WTC11 (cell line): ENCODE results near the gene CCBE1. TPM values are rescaled to one million over a fixed set of nuclear protein-coding genes. Genes with fewer than 3 reads are reported as not detected.

Experiments
- ATAC-seq: fragments of 200-7000 bp; cut with Tn5 transposase; 2 replicates; pipeline ENCODE4 v1.10.0; 2021; ENCODE audit warnings: mild to moderate bottlenecking, moderate library complexity
- CTCF ChIA-PET: fragments of 300-600 bp; sonication (Branson Sonifier 250); formaldehyde crosslinking; loops from one replicate; lab custom pipeline; 2021; ENCODE audit warnings: antibody characterized with exemption; lab: Charles Lee
- POLR2A ChIA-PET: fragments of 350-600 bp; sonication (Branson Sonifier 250); formaldehyde crosslinking; loops from one replicate; lab custom pipeline; 2021; ENCODE audit warnings: antibody characterized with exemption; lab: Charles Lee
- DNase-seq: peaks from one replicate; pipeline ENCODE4 v3.0.0; 2021; ENCODE audit warnings: low spot score
- H3K27ac Mint-ChIP-seq: 2 replicates; pipeline ENCODE4 v1.8.0; 2021; ENCODE audit warnings: mixed read lengths
- H3K27me3 Mint-ChIP-seq: 2 replicates; pipeline ENCODE4 v1.8.0; 2021; ENCODE audit warnings: low read depth, mild to moderate bottlenecking, moderate library complexity, mixed read lengths
- H3K36me3 Mint-ChIP-seq: 2 replicates; pipeline ENCODE4 v1.8.0; 2021; ENCODE audit warnings: mixed read lengths
- H3K4me1 Mint-ChIP-seq: 2 replicates; pipeline ENCODE4 v1.8.0; 2022; ENCODE audit warnings: mixed read lengths
- H3K4me3 Mint-ChIP-seq: 2 replicates; pipeline ENCODE4 v1.8.0; 2021; ENCODE audit warnings: mild to moderate bottlenecking, moderate library complexity, mixed read lengths
- H3K9me3 Mint-ChIP-seq: 2 replicates; pipeline ENCODE4 v1.8.0; 2021; ENCODE audit warnings: mixed read lengths
- AR ChIP-seq: fragments of 250-450 bp; sonication (Bioruptor Pico); IDR thresholded peaks from 2 replicates; pipeline ENCODE4 v1.9.0; 2021; ENCODE audit warnings: mild to moderate bottlenecking
- ATF2 ChIP-seq: sonication (generic); formaldehyde crosslinking; IDR thresholded peaks from 2 replicates; pipeline ENCODE4 v1.8.1; 2022; ENCODE audit warnings: low read depth, missing genetic modification reagents, borderline replicate concordance
- EMX1 ChIP-seq: fragments of 250-450 bp; sonication (Bioruptor Pico); IDR thresholded peaks from 2 replicates; pipeline ENCODE4 v1.8.0; 2021; ENCODE audit warnings: mild to moderate bottlenecking
- FOXP4 ChIP-seq: sonication (generic); formaldehyde crosslinking; IDR thresholded peaks from 2 replicates; pipeline ENCODE4 v1.8.0; 2022; ENCODE audit warnings: mild to moderate bottlenecking, missing genetic modification reagents
- IRF2 ChIP-seq: sonication (generic); formaldehyde crosslinking; IDR thresholded peaks from 2 replicates; pipeline ENCODE4 v1.8.0; 2022; ENCODE audit warnings: low read depth, missing genetic modification reagents, borderline replicate concordance
- PRRX2 ChIP-seq: fragments of 250-450 bp; sonication (Bioruptor Pico); IDR thresholded peaks from 2 replicates; pipeline ENCODE4 v1.8.0; 2021; ENCODE audit warnings: mild to moderate bottlenecking
- SMAD3 ChIP-seq: sonication (generic); formaldehyde crosslinking; IDR thresholded peaks from 2 replicates; pipeline ENCODE4 v1.8.0; 2022; ENCODE audit warnings: missing genetic modification reagents, mild to moderate bottlenecking, borderline replicate concordance
- SMAD4 ChIP-seq: sonication (generic); formaldehyde crosslinking; IDR thresholded peaks from 2 replicates; pipeline ENCODE4 v1.8.0; 2022; ENCODE audit warnings: mild to moderate bottlenecking, missing genetic modification reagents
- ZNF263 ChIP-seq: sonication (generic); formaldehyde crosslinking; IDR thresholded peaks from 2 replicates; pipeline ENCODE4 v1.8.1; 2022; ENCODE audit warnings: low read depth, mild to moderate bottlenecking, moderate library complexity, missing genetic modification reagents
- ZNF396 ChIP-seq: fragments of 250-450 bp; sonication (Bioruptor Pico); IDR thresholded peaks from 2 replicates; pipeline ENCODE4 v1.8.0; 2021; ENCODE audit warnings: mild to moderate bottlenecking, moderate library complexity, borderline replicate concordance
- total RNA-seq: library from RNA; stranded (reverse); gene quantifications from 3 replicates; pipeline ENCODE4 v1.2.3, GENCODE V29; 2021
- TF ChIP-seq, protein P1 (sequence below): fragments of 250-450 bp; sonication (Bioruptor Pico); conservative IDR thresholded peaks from 2 replicates; pipeline ENCODE4 v1.9.0; 2021; ENCODE audit warnings: mild to moderate bottlenecking
- TF ChIP-seq, protein P2 (sequence below): sonication (generic); formaldehyde crosslinking; IDR thresholded peaks from 2 replicates; pipeline ENCODE4 v1.8.1; 2022; ENCODE audit warnings: mild to moderate bottlenecking, missing genetic modification reagents, moderate library complexity, borderline replicate concordance

CCBE1 gene
- total RNA-seq, 1 experiment from 2014 or later: 9.7 TPM

GRCh38 chr18:59655676-59656075 lies 41.5 kb downstream of the CCBE1 start:
- ATAC-seq (no peak), DNase-seq (no peak)
- TF ChIP-seq, protein P1, sequence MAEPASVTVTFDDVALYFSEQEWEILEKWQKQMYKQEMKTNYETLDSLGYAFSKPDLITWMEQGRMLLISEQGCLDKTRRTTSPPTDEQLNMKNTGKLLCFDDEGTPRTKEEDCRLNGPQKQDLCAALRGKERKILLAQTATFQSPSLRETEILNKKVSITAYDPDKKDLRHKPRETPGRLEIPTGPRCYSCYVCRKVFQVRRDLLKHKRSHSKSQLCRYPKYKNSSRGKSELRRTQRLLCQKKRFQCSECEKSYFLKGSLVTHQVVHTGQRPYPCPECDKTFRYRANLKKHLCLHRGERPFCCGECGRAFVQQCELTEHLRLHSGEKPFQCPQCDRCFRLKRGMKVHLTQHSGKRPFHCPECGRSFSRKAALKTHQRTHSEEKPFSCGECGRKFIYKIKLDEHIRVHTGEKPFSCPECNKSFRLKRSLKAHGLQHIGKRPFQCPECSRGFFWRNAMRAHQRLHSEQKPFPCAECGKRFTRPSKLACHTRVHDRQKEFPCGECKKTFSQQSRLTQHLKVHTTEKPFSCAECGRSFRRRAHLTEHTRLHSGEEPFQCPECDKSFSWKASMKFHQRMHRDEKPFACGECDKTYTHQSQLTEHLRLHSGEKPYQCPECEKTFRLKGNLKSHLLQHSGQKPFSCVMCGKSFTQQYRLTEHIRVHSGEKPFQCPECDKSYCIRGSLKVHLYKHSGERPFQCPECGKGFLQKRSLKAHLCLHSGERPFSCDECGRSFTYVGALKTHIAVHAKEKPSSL (CRISPR knock-in tag): no peak
- TF ChIP-seq IRF2: no peak
- TF ChIP-seq AR (CRISPR knock-in tag): no peak
- TF ChIP-seq ZNF396 (CRISPR knock-in tag): no peak
- TF ChIP-seq, protein P2, sequence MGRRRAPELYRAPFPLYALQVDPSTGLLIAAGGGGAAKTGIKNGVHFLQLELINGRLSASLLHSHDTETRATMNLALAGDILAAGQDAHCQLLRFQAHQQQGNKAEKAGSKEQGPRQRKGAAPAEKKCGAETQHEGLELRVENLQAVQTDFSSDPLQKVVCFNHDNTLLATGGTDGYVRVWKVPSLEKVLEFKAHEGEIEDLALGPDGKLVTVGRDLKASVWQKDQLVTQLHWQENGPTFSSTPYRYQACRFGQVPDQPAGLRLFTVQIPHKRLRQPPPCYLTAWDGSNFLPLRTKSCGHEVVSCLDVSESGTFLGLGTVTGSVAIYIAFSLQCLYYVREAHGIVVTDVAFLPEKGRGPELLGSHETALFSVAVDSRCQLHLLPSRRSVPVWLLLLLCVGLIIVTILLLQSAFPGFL (CRISPR knock-in tag): no peak
- TF ChIP-seq FOXP4 (CRISPR knock-in tag): no peak
- Mint-ChIP-seq H3K4me1 (peaks cover 7% of the 10 kb centered on the region), H3K36me3 (no peaks in the 10 kb centered on the region), H3K9me3 (no peaks in the 10 kb centered on the region), H3K27ac (no peak overlapping the region), H3K27me3 (no peaks in the 10 kb centered on the region), H3K4me3 (no peak overlapping the region)
- CTCF ChIA-PET: no interaction called here
- POLR2A ChIA-PET: no interaction called here

DNA sequence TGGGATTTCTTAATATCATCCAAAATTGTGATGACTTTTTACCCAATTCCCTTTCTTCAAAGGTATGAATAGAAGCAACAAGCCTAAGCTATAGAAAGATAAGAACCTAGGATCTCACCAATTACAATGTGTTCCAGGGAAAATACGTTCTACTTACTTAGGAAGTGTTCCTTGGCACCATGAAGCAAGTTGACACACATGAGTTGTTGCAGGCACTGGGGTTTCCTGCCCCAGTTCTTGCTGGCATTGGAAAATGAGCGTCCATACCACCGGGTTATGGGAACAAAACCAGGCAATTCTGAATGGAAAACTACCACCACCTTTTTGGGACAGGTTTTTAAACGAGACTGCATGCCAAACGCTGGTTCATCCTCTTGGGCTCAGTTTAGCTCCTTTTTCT lies 46.2 kb downstream of the CCBE1 start:
- Mint-ChIP-seq H3K27ac (no peak overlapping the region), H3K27me3 (no peaks in the 10 kb centered on the region), H3K4me1 (peaks cover 18% of the 10 kb centered on the region), H3K4me3 (no peak overlapping the region), H3K9me3 (no peaks in the 10 kb centered on the region), H3K36me3 (no peaks in the 10 kb centered on the region)
- DNase-seq (no peak), ATAC-seq (no peak)
- ChIA-PET CTCF (interaction anchor here (1.1 to 3.3 kb wide), 3 partner anchors 32 to 172 kb away, joined by 4 to 22 read pairs (median 12); partner anchors contain the start of gene CCBE1), POLR2A (interaction anchor here (0.6 kb wide), 1 partner anchor 13 kb away, joined by 3 read pairs; no protein-coding TSS in a partner anchor)
- TF ChIP-seq ZNF263 (CRISPR knock-in tag) (no peak), SMAD4 (CRISPR knock-in tag) (no peak), ATF2 (CRISPR knock-in tag) (no peak), SMAD3 (CRISPR knock-in tag) (no peak), PRRX2 (CRISPR knock-in tag) (no peak), EMX1 (CRISPR knock-in tag) (no peak)
